ENCODE measurements around the gene KCNJ5. TPM values are rescaled to one million over a fixed set of nuclear protein-coding genes. Genes with fewer than 3 reads are reported as not detected.

KCNJ5 gene
- total and polyA plus RNA-seq, 7 experiments from 2014 or later: 0.11 to 0.24 (median 0.17) TPM; not detected in 4

GRCh38 chr11:128877726-128878125 is 13.4 kb upstream of the KCNJ5 start:
- ChIA-PET CTCF (no interaction called here), POLR2A (no interaction called here)
- DNase-seq (no peak), ATAC-seq (no peak)
- H3K4me1 ChIP-seq (ENCODE audit: control insufficient read depth in 2 of 2, insufficient read depth in 2 of 2, low read length in 2 of 2): no peaks in the 10 kb centered on the region
- peaks cover under 1 to 41% (median 13%) of the 10 kb centered on the region in 5 donors for H3K27me3 Mint-ChIP-seq
- H3K4me3 Mint-ChIP-seq: no peak overlapping the region
- H3K4me3 ChIP-seq (ENCODE audit: low read length): no peak overlapping the region
- H3K27ac Mint-ChIP-seq: no peak overlapping the region
- peaks cover 0 to 4% of the 10 kb centered on the region in 2 donors for H3K27me3 ChIP-seq (ENCODE audit: control insufficient read depth in 2 of 2, insufficient read depth in 2 of 2, low read length in 2 of 2)
- H3K9me3 ChIP-seq (ENCODE audit: control insufficient read depth in 2 of 3, low read length in 3 of 3): no peaks in the 10 kb centered on the region
- H3K4me1 Mint-ChIP-seq: peaks cover 0 to 2% (median 0%) of the 10 kb centered on the region in 7 donors
- intact Hi-C loops (cut with micrococcal nuclease): no loop called here
- no peaks in the 10 kb centered on the region for H3K9me3 Mint-ChIP-seq
- H3K36me3 Mint-ChIP-seq: no peaks in the 10 kb centered on the region
- no peak overlapping the region for H3K27ac ChIP-seq (ENCODE audit: low read depth, low read length)
- H3K36me3 ChIP-seq (ENCODE audit: control insufficient read depth in 2 of 3, insufficient read depth in 3 of 3, low read length in 3 of 3): no peaks in the 10 kb centered on the region

GRCh38 chr11:128878455-128878854 is 12.7 kb upstream of the KCNJ5 start:
- CTCF ChIA-PET: no interaction called here
- Mint-ChIP-seq H3K4me1 (no peaks in the 10 kb centered on the region), H3K4me3 (no peak overlapping the region), H3K9me3 (no peaks in the 10 kb centered on the region), H3K36me3 (no peaks in the 10 kb centered on the region), H3K27me3 (peaks cover 7 to 43% (median 20%) of the 10 kb centered on the region in 5 donors), H3K27ac (no peak overlapping the region)
- H3K36me3 ChIP-seq (ENCODE audit: control insufficient read depth in 2 of 3, insufficient read depth in 3 of 3, low read length in 3 of 3): no peaks in the 10 kb centered on the region
- intact Hi-C loops (cut with micrococcal nuclease): no loop called here
- no peaks in the 10 kb centered on the region for H3K9me3 ChIP-seq (ENCODE audit: control insufficient read depth in 2 of 3, low read length in 3 of 3)
- no peaks in the 10 kb centered on the region for H3K4me1 ChIP-seq (ENCODE audit: control insufficient read depth in 2 of 2, insufficient read depth in 2 of 2, low read length in 2 of 2)
- no peak overlapping the region for H3K27ac ChIP-seq (ENCODE audit: low read depth, low read length)
- ATAC-seq (no peak), DNase-seq (no peak)
- POLR2A ChIA-PET: no interaction called here
- H3K27me3 ChIP-seq (ENCODE audit: control insufficient read depth in 2 of 2, insufficient read depth in 2 of 2, low read length in 2 of 2): peaks cover 0 to 4% of the 10 kb centered on the region in 2 donors
- H3K4me3 ChIP-seq (ENCODE audit: low read length): no peak overlapping the region

- ChIA-PET POLR2A (no interaction called here), CTCF (interaction anchor here (2.9 kb wide), 1 partner anchor 77 kb away, joined by 9 read pairs; no protein-coding TSS in a partner anchor)
- ATAC-seq (no peak), DNase-seq (no peak)
- H3K27ac Mint-ChIP-seq: no peak overlapping the region
- Histone ChIP-seq H3K9me3 (ENCODE audit: control insufficient read depth in 2 of 3, low read length in 3 of 3) (no peaks in the 10 kb centered on the region), H3K4me1 (ENCODE audit: control insufficient read depth in 2 of 2, insufficient read depth in 2 of 2, low read length in 2 of 2) (no peaks in the 10 kb centered on the region), H3K27me3 (ENCODE audit: control insufficient read depth in 2 of 2, insufficient read depth in 2 of 2, low read length in 2 of 2) (peaks cover 0 to 4% of the 10 kb centered on the region in 2 donors), H3K4me3 (ENCODE audit: low read length) (no peak overlapping the region), H3K27ac (ENCODE audit: low read depth, low read length) (no peak overlapping the region), H3K36me3 (ENCODE audit: control insufficient read depth in 2 of 3, insufficient read depth in 3 of 3, low read length in 3 of 3) (no peaks in the 10 kb centered on the region)
- no peaks in the 10 kb centered on the region for H3K36me3 Mint-ChIP-seq
- H3K4me1 Mint-ChIP-seq: peaks cover 0 to 7% (median 0%) of the 10 kb centered on the region in 7 donors
- H3K9me3 Mint-ChIP-seq: no peaks in the 10 kb centered on the region
- no peak overlapping the region for H3K4me3 Mint-ChIP-seq
- intact Hi-C loops (cut with micrococcal nuclease): loop anchor here in 1 of 2 donors (10.0 kb wide), 1 partner anchor 815 kb away; no protein-coding TSS in a partner anchor
- peaks cover 17 to 45% (median 31%) of the 10 kb centered on the region in 5 donors for H3K27me3 Mint-ChIP-seq
These were observed 11.3 kb upstream of the KCNJ5 start for GRCh38 chr11:128879817-128880216.

GRCh38 chr11:128881221-128881620 is 9.9 kb upstream of the KCNJ5 start:
- Histone ChIP-seq H3K27ac (ENCODE audit: low read depth, low read length) (no peak overlapping the region), H3K9me3 (ENCODE audit: control insufficient read depth in 2 of 3, low read length in 3 of 3) (no peaks in the 10 kb centered on the region), H3K4me3 (ENCODE audit: low read length) (no peak overlapping the region), H3K36me3 (ENCODE audit: control insufficient read depth in 2 of 3, insufficient read depth in 3 of 3, low read length in 3 of 3) (no peaks in the 10 kb centered on the region), H3K27me3 (ENCODE audit: control insufficient read depth in 2 of 2, insufficient read depth in 2 of 2, low read length in 2 of 2) (peaks cover 0 to 4% of the 10 kb centered on the region in 2 donors), H3K4me1 (ENCODE audit: control insufficient read depth in 2 of 2, insufficient read depth in 2 of 2, low read length in 2 of 2) (no peaks in the 10 kb centered on the region)
- intact Hi-C loops (cut with micrococcal nuclease): loop anchor here in 1 of 2 donors (10.0 kb wide), 1 partner anchor 814 kb away; no protein-coding TSS in a partner anchor
- ATAC-seq (no peak), DNase-seq (no peak)
- Mint-ChIP-seq H3K27me3 (peaks cover 25 to 51% (median 42%) of the 10 kb centered on the region in 5 donors), H3K27ac (no peak overlapping the region), H3K9me3 (no peaks in the 10 kb centered on the region), H3K4me3 (no peak overlapping the region), H3K4me1 (peaks cover 0 to 8% (median 0%) of the 10 kb centered on the region in 7 donors), H3K36me3 (peaks cover 0 to 4% (median 0%) of the 10 kb centered on the region in 5 donors)
- POLR2A ChIA-PET: interaction anchor here (0.7 kb wide), 1 partner anchor 726 kb away, joined by 3 read pairs; no protein-coding TSS in a partner anchor
- CTCF ChIA-PET: interaction anchor here (2.9 kb wide), 1 partner anchor 76 kb away, joined by 9 read pairs; no protein-coding TSS in a partner anchor

GRCh38 chr11:128882451-128882850 is 8.7 kb upstream of the KCNJ5 start:
- peaks cover 0 to 8% (median 3%) of the 10 kb centered on the region in 7 donors for H3K4me1 Mint-ChIP-seq
- no peak for ATAC-seq
- CTCF ChIA-PET: interaction anchor here (2.9 kb wide), 1 partner anchor 75 kb away, joined by 9 read pairs; no protein-coding TSS in a partner anchor
- POLR2A ChIA-PET: no interaction called here
- peaks cover 0 to 1% (median 0%) of the 10 kb centered on the region in 11 donors for H3K9me3 Mint-ChIP-seq
- no peaks in the 10 kb centered on the region for H3K4me1 ChIP-seq (ENCODE audit: control insufficient read depth in 2 of 2, insufficient read depth in 2 of 2, low read length in 2 of 2)
- no peak for DNase-seq
- H3K36me3 ChIP-seq (ENCODE audit: control insufficient read depth in 2 of 3, insufficient read depth in 3 of 3, low read length in 3 of 3): no peaks in the 10 kb centered on the region
- no peak overlapping the region for H3K27ac ChIP-seq (ENCODE audit: low read depth, low read length)
- no peak overlapping the region for H3K27ac Mint-ChIP-seq
- intact Hi-C loops (cut with micrococcal nuclease): loop anchor here in 1 of 2 donors (10.0 kb wide), 1 partner anchor 812 kb away; no protein-coding TSS in a partner anchor
- H3K27me3 Mint-ChIP-seq: peaks cover 33 to 57% (median 52%) of the 10 kb centered on the region in 5 donors
- H3K4me3 ChIP-seq (ENCODE audit: low read length): no peak overlapping the region
- no peak overlapping the region for H3K4me3 Mint-ChIP-seq
- no peaks in the 10 kb centered on the region for H3K9me3 ChIP-seq (ENCODE audit: control insufficient read depth in 2 of 3, low read length in 3 of 3)
- peaks cover 0 to 4% of the 10 kb centered on the region in 2 donors for H3K27me3 ChIP-seq (ENCODE audit: control insufficient read depth in 2 of 2, insufficient read depth in 2 of 2, low read length in 2 of 2)
- H3K36me3 Mint-ChIP-seq: peaks cover 0 to 4% (median 0%) of the 10 kb centered on the region in 5 donors

- H3K27me3 Mint-ChIP-seq: peaks cover 47 to 71% (median 66%) of the 10 kb centered on the region in 5 donors
These were observed 7.1 kb upstream of the KCNJ5 start for GRCh38 chr11:128884054-128884453.

More at GRCh38 chr11:128884054-128884453, 7.1 kb upstream of the KCNJ5 start:
- ATAC-seq: no peak
- H3K36me3 Mint-ChIP-seq: peaks cover 0 to 8% (median 0%) of the 10 kb centered on the region in 5 donors
- H3K4me3 ChIP-seq (ENCODE audit: low read length): no peak overlapping the region
- no peak for DNase-seq
- no peak overlapping the region for H3K4me3 Mint-ChIP-seq
- H3K27me3 ChIP-seq (ENCODE audit: control insufficient read depth in 2 of 2, insufficient read depth in 2 of 2, low read length in 2 of 2): peaks cover 3 to 4% of the 10 kb centered on the region in 2 donors
- H3K36me3 ChIP-seq (ENCODE audit: control insufficient read depth in 2 of 3, insufficient read depth in 3 of 3, low read length in 3 of 3): no peaks in the 10 kb centered on the region
- ChIA-PET CTCF (interaction anchor here (0.8 to 4.4 kb wide), 4 partner anchors 22 to 1307 kb away, joined by 3 to 64 read pairs (median 4); no protein-coding TSS in a partner anchor), POLR2A (interaction anchor here (0.9 kb wide), 1 partner anchor 22 kb away, joined by 4 read pairs; no protein-coding TSS in a partner anchor)
- peaks cover 0 to 1% (median 0%) of the 10 kb centered on the region in 11 donors for H3K9me3 Mint-ChIP-seq
- H3K4me1 Mint-ChIP-seq: peaks cover 0 to 8% (median 3%) of the 10 kb centered on the region in 7 donors
- H3K9me3 ChIP-seq (ENCODE audit: control insufficient read depth in 2 of 3, low read length in 3 of 3): no peaks in the 10 kb centered on the region
- H3K27ac Mint-ChIP-seq: peak overlapping the region in 1 of 9 donors; percentile 21
- intact Hi-C loops (cut with micrococcal nuclease): loop anchor here (1.0 to 10.0 kb wide), 7 partner anchors 22 to 811 kb away; no protein-coding TSS in a partner anchor
- no peaks in the 10 kb centered on the region for H3K4me1 ChIP-seq (ENCODE audit: control insufficient read depth in 2 of 2, insufficient read depth in 2 of 2, low read length in 2 of 2)
- no peak overlapping the region for H3K27ac ChIP-seq (ENCODE audit: low read depth, low read length)
